ENCODE results near the gene TMA7.
"Not testable (repeated sequence)": the region's sequence is repeated elsewhere in the genome, so short reads cannot be mapped to it uniquely, and the experiment has no call there.

TMA7 gene

GRCh38 chr3:48468329-48468731 lies 28.3 kb downstream of the TMA7 start:
- DNase-seq (ENCODE audit: low read depth): no peak

DNA sequence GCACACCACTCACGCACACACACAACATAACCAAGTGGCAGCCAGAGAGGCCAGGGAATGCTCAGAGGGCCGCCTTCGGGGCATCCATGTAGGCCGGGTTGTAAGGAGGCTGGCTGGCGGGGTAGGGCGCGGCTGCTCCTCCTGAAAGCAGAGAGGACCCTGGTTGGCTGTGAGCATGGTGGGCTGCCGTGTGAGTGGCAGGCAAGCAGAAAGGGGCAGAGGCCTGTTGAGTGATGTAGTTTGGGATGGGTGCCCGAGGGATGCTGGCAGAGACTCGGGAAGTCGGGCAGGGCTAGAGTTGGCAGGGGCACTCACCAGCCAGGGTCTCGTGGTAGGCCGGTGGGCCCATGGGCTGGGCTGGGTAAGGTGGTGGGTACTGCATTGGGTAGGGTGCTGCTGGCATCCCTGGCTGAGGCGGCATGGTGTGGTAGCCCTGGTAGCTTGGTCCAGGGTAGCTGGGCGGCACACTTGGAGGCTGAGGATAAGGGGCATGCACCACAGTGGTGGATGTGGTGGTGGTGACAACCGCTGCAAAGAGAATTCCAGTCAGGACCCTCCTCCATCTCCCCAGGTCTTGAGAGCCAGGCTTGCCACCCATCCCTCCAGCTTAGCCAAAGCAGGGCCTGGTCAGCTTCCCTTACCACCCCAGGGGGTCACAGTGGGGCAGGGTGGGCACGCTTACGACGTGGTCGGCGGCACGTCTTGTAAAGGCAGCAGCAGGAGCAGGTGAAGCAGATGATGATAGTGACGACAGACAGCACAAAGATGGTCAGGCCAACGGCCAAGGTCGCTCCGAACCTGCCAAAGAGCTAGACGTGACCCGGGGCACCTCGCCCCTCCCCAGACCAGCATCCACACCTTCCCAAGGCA lies 29.2 kb downstream of the TMA7 start:
- DNase-seq (ENCODE audit: low read depth): no peak

- no peak for DNase-seq (ENCODE audit: low read depth)
These were observed 30.2 kb downstream of the TMA7 start for GRCh38 chr3:48470286-48470685.

DNA sequence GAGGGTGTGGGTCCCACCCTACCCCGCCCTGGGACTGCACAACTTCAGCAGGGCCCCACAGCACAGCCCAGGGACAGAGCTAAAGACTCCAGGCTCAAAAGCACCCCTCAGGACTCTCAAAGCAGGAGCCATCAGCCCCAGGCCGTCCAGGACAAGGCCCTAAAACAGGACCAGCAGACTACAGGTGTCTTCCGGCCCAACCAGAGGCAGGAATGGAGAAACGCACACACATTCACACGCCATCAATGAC lies 32.5 kb downstream of the TMA7 start:
- peak; percentile 19 for DNase-seq (ENCODE audit: low read depth)

GRCh38 chr3:48472923-48473616 lies 33.0 kb downstream of the TMA7 start:
- DNase-seq (ENCODE audit: low read depth): peak; percentile 86

DNA sequence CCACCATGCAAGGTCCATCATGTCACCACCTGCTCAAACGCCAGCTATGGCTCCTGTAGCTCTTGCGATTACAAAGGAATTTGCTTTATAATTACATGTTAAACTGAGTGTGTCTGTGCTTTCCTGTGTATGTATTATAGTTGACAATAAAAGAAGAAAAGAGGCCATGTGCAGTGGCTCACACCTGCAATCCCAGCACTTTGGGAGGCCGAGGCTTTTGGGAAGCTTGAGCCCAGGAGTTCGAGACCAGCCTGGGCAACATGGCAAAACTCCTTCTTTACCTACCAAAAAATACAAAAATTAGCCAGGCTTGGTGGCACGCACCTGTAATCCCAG lies 33.5 kb downstream of the TMA7 start:
- DNase-seq (ENCODE audit: low read depth): no peak

DNA sequence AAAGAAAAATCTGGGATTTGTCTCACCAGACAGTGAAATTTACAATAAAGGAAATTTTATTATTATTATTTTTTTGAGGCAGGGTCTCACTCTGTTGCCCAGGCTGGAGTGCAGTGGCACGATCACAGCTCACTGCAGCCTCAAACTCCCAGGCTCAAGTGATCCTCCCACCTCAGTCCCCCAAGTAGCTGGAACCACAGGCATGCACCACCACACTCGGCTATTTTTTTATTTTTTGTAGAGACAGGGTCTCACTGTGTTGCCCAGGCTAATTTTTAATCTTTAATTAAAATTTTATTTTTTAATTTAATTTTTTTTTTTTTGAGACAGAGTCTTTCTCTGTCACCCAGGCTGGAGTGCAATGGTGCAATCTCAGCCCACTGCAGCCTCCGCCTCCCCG lies 34.0 kb downstream of the TMA7 start:
- not testable (repeated sequence) for DNase-seq (ENCODE audit: low read depth)

GRCh38 chr3:48474619-48475018 lies 34.6 kb downstream of the TMA7 start:
- no peak for DNase-seq (ENCODE audit: low read depth)

DNA sequence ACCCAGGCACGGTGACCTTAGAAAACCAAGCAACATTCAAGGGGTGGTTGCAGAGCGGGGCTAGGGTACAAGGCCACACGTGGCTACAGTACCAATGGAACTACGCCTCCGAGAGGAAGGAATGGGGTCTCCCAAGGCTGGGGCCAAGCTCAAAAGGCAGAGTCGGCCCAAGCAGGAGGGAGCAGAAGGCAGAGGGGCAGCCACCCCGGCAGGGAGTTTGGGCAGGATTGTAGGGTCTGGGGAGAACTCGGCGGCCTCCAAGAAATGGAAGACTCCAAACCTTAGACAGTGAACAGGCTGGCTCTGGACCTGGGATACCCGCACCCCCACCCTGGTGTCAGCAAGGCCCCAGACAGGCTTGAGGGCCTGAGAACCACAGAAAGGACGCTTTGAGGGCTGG lies 35.1 kb downstream of the TMA7 start:
- DNase-seq (ENCODE audit: low read depth): no peak

GRCh38 chr3:48476426-48477053 lies 36.5 kb downstream of the TMA7 start:
- no peak for DNase-seq (ENCODE audit: low read depth)

GRCh38 chr3:48477959-48478520 lies 38.0 kb downstream of the TMA7 start:
- DNase-seq (ENCODE audit: low read depth): no peak

GRCh38 chr3:48478626-48479555 lies 38.8 kb downstream of the TMA7 start:
- DNase-seq (ENCODE audit: low read depth): no peak

DNA sequence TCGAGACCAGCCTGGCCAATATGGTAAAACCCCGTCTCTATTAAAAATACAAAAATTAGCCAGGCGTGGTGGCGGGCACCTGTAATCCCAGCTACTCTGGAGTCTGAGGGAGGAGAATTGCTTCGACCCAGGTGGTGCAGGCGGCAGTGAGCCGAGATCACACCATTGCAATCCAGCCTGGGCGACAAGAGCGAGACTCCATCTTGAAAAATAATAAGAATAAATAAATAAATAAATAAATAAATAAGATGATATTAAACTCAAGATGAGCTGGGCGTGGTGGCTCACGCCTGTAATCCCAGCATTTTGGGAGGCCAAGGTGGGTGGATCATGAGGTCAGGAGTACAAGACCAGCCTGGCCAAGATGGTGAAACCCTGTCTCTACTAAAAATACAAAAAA lies 40.8 kb downstream of the TMA7 start:
- not testable (repeated sequence) for DNase-seq (ENCODE audit: low read depth)

DNA sequence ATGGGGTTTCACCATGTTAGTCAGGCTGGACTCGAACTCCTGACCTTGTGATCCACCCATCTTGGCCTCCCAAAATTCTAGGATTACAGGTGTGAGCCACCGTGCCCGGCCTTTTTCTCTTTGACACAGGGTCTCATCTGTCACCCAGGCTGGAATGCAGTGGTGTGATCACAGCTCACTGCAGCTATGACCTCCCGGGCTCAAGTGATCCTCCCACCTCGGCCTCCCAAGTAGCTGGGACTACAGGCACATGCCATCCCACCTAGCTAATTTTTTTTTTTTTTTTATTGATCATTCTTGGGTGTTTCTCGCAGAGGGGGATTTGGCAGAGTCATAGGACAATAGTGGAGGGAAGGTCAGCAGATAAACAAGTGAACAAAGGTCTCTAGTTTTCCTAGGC lies 42.8 kb downstream of the TMA7 start:
- DNase-seq (ENCODE audit: low read depth): not testable (repeated sequence)

DNA sequence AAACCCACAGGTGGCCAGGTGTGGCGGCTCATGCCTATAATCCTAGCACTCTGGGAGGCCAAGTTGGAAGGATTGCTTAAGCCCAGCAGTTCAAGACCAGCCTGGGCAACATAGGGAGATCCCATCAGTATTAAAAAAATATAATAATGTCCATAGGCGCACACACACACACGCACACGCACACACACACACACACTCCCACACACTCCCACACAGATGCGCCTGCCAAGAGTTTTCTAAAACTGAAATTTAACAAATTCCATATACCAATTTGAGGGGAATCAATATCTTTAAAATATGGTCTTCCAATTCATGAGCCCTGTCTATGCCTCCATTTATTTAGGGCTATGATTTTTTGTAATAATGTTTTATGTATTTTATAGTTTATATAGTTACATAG lies 46.9 kb downstream of the TMA7 start:
- DNase-seq (ENCODE audit: low read depth): no peak

DNA sequence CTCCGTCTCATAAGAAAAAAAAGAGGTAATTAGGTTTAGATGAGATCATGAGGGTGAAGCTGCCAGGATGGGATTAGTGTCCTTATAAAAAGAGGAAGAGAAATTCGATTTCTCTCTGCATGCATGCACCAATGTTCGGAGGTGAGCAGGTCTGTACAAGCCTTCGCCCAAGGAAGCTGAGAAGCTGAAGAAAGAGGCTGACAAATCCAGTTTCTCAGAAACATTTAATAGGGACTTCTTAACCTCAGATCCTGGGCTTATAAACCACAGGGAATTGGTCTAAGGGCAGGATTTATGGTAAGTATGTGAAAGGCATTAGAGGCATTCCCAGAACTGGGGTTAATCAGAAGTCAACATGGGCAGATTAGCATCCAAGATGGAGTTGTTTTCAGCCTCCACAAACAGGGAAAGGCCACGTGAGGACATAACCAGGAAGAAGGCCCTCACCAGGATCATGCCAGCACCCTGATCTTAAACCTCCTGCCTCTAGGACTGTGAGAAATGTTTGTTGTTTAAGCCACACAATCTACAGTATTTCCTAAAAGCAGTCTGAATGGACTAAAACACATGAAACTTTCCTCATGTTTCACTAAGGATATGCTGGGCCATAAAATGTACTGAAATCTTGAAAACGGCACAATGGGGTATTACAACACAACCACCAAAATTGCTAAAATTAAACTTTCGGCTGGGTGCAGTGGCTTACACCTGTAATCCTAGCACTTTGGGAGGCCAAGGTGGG lies 52.6 kb downstream of the TMA7 start:
- no peak for DNase-seq (ENCODE audit: low read depth)

DNA sequence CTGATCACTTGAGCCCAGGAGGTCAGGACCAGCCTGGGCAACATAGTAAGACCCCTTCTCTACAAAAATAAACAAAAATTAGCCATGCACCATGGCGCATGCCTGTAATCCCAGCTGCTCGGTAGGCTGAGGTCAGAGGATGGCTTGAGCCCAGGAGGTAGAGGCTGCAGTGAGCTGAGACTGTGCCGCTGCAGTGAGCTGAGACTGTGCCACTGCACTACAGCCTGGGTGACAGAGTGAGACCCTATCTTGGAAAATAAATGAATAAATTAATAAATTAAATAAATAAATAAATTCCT lies 53.1 kb downstream of the TMA7 start:
- DNase-seq (ENCODE audit: low read depth): no peak

Data from stimulated activated CD8-positive, alpha-beta memory T cell treated with anti-CD3 and anti-CD28 coated beads, Interleukin-7, amount 100 ng/mL, for 24 hours (primary cell).